GM19397 (cell line): Measurements from ENCODE around the gene GIPC1.

Source experiments
- ATAC-seq: cut with Tn5 transposase; IDR thresholded peaks from one replicate; pipeline ENCODE4 v1.9.1; 2021; ENCODE audit warnings: mild to moderate bottlenecking, moderate library complexity; ENCODE audit not compliant: unreplicated experiment

The GIPC1 gene

DNA sequence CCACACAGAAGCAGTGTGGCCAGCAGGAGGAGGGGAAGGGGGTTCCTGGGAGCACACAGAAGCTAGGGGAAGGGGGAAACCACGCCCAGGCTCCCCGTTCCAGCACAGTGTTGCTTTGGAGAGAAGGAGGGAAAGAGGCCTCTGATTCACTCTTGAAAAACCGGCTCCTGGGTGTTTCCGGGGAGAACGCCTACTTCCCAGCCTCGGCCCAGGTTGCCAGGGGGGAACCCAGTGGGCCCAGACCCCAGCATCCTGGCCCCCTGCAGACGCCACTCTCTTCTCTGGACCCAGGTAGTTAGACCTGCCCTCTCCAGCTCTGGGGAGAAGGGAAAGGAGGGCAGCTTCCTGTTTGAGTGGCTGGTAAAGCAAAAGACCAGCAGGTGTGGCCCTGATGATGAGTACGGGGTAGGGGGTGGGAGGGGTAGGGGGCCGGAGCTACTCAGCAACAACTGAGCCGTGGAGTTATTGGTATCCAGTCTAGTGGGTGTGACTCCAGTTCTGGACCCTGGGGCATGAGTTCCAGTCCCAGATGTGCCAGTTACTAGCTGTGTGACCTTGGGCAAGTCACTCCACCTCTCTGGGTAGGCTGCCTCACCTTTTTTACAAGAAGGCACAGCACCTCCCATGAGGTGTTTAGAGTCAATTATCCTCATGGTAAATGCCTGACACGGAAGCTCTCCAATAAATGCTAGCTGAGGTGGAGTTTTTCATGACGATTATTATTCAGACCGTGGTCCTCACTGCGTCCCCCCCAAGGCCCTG is 836 bp downstream of the GIPC1 start:
- ATAC-seq: no peak

DNA sequence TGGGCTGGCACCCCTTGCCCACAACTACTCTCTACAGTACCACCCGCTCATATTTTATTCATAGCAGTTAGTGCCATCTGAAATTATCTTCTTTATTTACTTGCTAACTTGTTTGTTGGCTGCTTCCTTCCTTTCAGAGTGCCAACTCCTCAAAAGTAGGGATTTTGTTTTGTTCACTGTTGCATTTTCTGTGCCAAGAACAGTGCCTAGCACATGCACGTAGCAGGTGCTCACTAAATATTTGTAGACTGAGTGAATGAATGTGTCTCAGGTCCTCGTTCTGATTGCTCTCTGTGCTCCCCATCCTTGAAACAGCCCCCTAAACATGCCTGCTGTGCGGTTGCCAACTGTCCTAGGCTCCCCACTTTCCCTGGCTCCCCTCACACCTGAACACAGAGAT is 1.5 kb downstream of the GIPC1 start:
- ATAC-seq: no peak

DNA sequence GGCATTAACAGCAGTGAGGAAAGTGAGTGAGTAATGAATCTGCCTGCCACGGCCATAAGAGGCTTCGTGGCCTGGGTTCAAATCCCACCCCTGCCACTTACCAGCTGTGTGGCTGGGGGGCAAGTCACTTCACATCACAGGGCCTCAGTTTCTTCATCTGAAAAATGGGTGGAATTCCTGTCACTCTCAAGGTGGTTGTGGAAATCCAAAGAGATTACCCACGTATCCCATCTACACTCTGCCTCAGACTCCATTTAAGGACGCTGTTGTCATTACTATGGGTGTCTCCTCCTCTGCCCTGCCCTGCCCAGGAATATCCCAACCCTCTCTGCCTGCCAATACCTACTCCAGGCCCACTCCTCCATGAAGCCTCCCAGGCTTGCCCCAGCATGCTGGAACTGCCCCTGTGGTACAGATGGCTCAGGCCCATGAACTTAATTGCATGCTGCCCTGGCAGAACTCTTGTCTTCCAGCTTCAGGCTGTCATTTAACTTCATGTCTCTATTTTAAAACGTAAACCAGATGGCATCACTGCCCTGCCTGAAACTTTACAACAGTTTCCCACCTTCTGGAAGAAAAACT is 3.1 kb downstream of the GIPC1 start:
- ATAC-seq: no peak

DNA sequence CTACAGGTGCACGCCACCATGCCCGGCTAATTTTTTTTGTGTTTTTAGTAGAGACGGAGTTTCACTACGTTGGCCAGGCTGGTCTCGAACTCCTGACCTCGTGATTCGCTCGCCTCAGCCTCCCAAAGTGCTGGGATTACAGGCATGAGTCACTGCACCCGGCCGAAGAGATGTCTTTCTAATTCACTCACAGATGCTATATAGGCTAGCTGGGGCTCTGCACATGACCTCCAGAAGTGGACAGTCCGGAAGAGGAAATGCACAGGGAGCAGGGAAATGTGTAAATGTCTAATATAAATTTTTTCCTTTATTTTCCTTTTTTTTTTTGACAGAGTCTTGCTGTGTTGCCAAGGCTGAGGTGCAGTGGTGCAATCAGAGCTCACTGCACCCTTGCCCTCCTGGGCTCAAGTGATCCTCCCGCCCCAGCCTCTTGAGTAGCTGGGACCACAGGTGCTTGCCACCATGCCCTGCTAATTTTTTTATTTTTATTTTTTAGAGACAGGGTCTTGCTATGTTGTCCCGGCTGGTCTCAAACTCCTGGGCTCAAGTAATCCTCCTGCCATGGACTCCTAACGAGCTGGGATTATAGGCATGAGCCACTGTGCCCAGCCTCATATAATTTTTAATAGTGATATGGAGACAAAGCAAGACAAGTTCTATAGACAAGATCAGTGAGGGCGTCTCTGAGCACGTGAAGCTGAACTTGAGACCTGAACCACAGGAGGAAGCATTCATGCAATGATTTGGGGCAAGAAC is 8.4 kb downstream of the GIPC1 start:
- ATAC-seq: no peak

DNA sequence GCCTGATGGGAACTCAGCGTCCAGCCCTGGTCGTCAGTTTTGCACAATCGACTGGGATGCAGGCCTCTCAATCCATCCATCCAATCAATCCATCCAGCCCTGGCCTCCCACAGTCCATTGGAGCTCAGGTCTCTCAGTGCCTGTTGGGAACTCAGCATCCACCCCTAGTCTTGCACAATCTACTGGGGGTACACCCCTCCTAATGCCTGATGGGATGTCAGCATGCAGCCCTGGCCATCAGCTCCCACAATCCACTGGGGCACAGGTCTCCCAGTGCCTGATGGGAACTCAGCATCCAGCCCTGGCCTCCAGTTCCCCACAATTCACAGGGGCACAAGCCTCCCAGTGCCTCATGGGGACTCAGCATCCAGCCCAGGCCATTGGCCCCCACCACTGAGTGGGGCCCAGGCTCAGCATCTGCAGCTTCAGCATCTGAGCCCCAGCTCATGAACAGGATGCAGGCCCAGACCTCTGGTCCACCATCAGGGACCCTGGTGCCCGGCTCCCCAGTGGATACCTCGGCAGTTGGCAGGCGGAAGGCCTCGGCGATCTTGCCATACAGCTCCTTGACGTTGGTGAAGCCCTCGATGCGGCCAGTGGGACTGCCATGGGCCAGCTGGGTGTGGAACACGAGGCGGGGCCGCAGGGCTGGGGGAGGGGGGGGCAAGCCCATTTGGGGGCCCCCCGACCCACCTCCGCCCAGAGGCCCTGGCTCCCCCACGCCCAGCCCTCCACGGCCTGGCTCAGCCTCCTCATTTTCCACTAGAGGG is 13.6 kb downstream of the GIPC1 start:
- ATAC-seq: no peak

DNA sequence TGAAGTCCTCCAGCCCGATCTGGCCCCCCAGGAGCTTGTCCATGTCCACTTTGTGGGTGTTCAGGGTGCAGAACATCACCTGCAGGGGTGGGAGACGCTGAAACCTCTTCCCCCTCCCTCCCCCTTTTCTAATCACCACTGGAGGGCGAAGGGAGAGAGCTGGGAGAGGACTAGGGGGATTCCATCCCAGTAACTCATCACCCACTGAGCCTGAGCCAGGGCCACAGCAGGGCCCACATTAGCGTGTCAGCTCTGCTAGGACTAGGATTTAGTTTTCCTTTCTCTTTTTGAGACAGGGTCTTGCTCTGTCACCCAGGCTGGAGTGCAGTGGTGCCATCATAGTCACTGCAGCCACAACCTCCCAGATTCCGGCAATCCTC is 15.2 kb downstream of the GIPC1 start:
- ATAC-seq: no peak

DNA sequence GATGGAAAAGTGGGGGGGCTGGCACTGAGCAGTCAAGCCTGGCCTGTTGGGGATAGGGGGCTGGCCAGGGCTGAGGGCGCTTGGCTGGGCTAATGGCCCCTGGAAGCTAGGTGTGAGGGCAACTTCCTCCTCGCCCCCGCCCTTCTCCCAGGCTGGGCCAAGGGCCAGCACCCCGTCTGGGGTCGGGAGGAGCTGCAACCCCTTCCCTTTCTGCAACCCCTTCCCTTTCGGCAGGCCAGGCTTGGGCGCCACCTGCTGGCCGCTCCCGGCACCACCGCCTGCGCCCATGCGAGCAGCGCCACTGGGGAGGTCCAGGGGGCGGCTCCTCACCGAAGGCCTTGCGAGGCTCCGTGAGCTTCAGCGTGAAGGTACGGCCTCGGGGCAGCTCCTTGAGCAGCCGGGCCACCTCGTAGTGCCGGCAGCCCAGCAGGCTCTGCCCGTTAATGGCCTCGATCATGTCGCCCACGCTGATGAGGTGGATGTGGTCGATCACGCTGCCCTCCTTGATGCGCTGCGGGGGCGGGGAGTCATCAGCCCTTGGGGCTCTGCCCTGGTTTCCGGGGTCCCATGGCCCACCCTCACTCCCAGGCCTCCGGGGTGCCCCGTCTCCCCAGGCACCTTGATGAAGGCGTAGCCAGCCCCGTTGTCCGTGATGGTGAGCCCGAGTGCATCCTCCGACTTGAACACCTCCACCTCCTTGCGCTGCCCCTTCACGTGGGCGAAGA is 15.8 kb downstream of the GIPC1 start:
- ATAC-seq: no peak

DNA sequence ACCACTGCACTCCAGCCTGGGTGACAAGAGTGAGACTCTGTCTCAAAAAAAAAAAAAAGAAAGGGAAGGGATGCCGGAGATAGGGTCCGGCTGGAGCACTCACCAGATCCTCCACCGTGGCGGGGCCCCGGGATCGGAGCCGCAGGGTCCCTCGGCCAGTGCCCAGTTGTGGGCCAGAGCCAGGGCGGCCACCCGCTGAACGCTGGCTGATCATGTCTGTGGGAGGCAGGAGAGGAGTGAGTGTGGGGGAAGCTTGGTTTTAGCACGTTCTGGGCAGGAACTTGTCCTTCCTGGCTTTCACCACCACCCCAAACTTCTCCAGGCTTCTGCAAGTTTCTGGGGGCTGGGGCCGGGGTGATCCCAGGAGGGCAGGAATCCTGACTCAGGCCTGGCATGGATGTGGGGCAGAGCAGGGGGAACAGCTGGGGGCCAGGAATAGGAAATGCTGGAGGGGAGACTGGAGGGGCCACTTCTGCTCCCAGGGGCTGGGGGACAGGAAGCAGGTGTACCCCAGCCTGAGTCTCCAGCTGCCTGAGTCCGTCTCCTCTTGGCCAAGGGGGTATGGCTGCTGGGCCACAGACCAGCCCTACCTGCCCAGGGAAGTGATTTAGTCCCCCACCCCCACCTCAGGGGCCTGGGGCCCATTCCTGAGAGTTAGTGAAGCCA is 16.5 kb downstream of the GIPC1 start:
- no peak for ATAC-seq

DNA sequence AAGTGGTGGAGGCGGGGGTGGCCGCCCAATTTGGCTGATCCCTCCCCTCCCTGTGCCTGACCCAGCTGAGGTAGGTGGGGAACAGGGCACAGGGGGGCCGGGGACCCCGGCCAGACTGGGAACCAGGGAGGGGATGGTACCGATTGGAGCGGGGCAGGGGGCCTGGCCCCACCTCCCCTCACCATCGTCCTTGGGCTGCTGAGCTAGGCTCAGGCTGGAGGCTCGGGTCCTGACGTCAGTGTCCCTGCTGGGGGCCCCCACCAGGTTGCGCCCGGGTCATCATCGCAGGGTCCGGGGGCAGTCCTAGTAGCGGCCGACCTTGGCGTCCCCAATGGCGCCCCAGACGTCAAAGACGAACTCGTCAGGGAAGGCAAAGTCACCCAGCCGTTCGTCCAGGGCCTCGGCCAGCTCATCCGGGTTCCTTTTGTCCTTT is 17.8 kb downstream of the GIPC1 start:
- ATAC-seq: no peak

DNA sequence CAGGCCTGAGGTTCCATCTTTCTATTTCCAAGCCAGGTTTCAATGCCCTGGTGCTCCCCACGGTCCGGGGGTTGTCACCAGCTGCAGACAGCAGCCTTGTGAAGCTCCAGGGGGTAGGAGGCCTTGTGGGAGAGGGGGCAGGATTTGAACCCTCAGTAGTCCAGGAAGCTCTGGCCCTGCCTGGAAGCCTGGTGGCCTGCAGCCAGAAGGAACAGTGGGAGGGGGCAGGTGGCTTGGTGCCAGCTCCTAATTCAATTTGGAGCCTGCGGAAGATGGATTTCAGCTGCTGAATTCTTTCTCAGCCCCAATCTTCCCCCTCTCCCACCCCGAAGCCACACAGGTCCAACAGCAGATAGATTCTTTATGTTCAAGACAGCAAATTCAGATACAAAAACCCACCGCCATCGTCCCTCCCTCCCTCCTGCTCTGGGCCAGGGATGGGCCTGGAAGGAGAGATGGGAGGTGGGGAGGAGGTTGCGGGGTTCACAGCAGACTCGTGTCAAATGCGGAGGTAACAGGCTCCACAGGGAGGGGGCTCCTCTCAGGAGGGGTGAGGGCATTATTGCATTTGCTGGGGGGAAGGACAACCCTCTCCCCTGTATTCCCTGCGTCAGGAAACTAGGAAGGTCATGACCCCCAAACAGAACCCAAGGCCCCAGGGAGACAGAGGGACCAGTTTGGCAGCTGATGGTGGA is 18.4 kb downstream of the GIPC1 start:
- ATAC-seq: no peak

DNA sequence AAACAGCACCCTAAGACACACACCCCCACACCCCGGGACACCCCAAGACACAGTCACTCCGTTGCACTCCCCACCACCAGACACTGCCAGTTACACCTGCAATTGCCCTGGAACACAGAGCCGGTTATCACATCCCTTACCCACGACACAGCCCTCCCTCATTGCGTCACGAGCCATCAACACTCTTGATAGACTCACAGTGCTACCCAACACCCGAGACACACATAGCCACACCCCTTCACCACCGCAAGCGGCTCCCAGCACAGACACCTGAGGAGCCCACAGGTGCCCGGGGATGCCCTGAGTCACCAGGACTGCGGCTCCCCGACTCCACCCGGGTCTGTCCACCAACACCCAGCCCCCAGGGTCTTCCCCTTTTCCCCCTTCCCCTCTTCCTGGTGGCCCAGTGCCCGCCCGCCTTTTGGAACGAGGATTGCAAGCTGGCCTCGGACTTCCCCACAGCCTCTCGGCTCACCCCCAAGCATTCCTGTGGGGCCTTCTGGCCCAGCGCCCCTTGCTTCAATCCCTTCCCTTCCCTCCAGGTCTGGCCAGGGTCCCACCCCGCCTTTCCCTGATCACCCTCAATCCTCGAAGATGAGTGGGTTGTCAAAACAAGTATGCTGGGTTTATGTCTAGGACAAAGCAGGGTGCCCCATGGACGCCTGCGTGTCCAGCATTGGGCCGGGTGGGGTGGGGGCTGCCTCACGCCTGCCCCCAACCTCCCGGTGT is 19.1 kb downstream of the GIPC1 start:
- ATAC-seq: no peak

DNA sequence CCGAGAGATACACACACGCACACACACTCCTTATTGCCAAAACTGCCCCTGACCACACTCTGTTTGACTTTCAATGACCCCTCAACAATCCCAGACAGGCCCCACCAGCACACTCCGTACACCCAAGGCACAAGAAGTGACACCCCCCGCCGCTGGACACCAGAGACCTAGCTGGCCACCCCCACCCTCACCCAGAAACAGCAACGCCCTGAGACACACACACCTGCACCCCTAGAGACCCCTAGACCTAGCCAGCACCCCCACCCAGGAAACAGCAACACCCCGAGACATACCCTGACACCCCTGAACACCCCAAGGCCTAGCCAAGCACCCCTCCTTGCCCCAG is 19.6 kb downstream of the GIPC1 start:
- ATAC-seq: no peak

DNA sequence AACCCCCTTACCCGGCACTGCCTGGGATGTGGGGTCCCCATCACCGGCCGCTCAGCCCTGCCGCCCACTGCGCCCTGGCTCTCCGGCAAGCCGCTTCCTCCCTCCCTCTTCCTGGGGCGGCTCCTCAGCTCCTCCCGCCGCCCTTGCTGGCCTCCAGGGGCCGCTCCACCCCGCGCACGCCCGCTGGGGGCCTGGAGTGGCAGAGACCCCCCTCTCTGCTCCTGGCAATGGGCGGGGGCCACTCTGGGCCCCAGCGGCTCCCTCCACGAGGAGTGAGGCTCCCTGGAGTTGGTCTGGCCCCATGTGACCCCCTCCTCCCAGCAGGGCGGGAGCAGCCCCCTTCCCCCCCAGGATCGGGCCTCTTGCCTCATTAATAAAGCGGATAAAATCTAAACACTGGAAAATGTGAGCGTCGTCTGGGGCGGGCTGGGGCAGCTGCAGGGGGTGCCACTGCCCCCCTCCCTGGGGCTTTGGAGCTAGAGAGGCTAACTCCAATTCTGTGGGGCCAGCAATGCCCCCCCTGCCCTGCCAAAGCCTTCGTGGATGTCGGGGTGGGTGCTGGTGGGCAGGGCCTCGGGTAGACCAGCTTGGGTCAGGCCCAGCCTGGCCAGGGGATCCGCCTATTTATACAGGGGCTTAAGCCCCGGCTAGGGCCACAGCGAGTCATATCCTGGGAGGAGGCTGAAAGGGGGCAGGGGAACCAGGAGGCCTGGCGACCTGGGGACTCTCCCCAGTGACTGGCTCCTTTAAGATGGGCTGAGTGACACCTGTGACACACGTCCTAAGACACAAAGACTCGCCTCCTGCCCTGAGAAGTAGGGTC is 20.5 kb downstream of the GIPC1 start, which contains the start of gene PTGER1:
PTGER1 (minus strand) TSS at position 104 of the 823 bp plus-strand sequence. CDS start 1,034 bp downstream, outside the sequence.
- ATAC-seq: no peak

DNA sequence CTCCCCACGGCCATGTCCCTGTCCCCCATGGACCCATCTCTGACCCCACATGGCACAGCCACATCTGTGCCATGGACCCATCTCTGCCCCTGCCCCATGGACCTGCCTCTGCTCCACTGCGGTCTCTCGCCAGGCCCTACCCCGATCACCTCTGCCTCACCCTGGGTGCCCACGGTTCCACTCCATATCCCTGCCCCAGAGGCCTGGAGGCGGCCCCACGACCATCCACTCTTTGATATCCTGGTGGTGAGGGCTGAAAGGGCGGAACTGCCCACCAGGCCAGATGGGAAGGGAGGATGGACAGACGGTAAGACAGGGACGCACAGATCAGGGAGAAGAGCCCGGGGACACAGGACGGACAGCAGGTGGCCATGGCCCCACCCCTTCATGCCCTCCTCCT is 21.1 kb downstream of the GIPC1 start:
- no peak for ATAC-seq

DNA sequence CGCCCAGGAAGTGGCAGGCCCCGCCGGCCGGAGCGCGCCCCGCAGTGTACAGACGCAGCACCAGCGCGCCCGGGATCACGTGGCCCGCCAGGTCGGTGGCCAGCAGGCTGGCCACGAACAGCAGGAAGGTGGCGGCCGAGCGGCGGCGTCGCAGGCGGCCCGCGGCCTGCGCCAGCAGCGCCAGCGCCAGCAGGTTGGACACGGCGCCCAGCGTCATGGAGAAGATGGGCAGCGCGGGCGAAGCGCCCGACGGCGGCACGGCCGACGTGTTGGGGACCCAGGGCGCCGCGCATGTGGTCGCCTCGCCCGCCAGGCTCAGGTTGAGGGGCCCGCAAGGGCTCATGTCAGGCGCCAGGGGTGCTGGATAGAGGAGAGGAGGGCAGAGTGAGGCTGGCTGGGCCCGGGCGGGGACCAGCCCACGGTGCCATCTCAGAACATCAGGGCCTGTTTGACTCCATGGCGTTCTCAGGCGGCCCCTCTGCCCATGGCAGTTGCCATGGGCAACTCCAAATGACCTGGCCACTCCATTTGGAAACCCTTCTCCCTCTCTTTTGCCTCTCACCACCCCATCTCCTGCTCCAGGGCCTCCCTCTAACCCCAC is 21.8 kb downstream of the GIPC1 start:
- ATAC-seq: no peak

DNA sequence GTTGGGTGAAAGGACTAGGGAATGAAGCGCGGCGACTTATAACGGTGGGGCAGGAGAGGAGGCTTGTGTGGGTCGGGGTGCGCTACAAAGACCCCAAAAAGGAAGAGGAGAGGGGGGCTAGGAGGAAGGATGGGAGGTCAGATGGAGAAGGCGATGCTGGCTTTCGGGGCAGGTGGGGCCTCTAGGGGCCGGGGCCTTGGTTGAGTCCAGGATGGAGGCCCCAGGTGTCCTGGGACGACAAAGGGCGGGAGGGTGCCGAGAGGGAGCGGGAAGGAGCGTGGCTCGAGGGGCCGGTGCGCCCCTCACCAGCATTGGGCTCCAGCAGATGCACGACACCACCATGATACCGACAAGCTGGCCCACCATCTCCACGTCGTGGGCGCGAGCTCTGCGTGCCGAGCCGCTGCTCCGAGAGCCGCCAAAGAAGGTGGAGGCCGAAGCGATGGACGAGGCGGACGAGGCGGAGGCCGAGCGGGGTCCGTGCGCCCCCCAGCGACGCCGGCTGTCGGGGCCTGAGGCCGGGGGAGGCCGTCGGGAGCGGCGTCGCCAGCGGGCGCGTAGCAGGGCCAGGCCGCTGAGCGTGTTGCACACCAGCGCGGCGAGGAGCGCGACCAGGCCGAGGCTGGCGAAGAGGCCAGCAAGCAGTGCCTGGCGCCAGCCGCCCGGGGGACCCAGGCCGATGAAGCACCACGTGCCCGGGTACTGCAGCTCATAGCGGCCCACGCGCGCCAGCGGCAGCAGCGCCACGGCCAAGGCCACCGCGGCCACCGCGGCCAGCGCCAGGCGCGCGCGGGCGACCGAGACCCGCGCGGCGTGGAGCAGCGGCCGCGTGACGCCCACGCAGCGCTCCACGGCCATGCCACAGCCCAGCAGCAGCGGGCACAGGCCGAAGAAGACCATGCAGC is 22.6 kb downstream of the GIPC1 start:
- ATAC-seq: no peak
